ENCODE data around the gene EFHC1.
"Not testable (repeated sequence)": the region's sequence is repeated elsewhere in the genome, so short reads cannot be mapped to it uniquely, and the experiment has no call there.

Gene EFHC1

DNA sequence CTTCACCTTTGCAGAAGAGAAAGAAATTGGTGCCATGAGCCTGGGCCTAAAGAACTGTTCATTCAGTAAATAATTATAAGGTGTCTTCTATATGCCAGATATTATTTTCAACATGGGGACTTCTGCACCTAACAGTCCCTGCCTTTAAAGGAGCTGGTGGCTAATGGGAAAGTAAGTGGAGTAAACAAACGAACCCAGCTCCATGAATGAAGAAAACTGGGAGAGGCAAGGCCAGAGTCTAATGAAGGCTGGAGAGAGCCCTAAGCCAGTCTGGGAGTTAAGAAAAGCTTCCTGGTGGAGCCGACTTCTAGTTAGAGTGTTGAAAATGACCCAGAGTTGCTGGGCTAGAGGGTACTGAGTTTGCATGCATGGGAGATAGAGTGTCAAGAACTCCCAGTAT, 24.2 kb upstream of the EFHC1 start:
- peak in 1 of 51 donors; percentile 4 for DNase-seq

DNA sequence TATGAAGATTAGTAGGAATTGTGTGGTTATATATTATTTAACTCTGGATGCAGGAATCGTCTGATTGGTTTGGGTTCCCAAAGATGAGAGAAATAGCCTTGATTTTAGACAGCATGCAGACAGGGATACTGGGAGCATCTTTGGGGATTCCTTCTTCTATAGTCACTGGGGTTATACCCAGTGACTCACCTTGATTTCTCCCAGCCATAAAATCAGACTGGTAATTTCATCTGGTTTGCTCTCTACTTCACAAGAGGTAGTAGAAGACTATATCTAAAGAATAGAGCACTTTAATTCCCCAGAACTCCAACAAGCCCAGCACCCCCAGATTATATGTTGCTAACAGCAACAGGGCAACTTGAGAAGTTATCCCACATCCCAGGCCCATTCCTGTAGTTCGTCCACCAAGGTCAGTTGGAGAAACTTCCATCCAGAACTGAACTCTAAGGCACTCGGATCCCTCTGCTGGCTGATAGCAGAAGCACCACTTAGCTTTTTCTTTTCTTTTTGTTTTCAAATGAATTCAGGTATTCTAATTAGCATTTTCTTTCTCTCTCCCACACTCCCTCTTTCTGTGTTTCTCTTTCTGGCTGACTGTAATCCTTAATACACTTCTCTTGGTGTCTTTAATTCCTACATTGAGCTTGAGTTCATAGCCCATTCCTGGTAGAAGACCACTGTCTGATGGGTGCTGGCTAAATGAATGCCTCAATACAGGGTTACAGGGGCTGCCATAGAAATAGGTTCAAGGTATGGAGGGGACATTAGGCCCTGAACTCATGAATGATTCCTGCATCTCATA, 20.4 kb upstream of the EFHC1 start:
- peak in 17 of 51 donors; percentile 10 to 63 (median 33) for DNase-seq

DNA sequence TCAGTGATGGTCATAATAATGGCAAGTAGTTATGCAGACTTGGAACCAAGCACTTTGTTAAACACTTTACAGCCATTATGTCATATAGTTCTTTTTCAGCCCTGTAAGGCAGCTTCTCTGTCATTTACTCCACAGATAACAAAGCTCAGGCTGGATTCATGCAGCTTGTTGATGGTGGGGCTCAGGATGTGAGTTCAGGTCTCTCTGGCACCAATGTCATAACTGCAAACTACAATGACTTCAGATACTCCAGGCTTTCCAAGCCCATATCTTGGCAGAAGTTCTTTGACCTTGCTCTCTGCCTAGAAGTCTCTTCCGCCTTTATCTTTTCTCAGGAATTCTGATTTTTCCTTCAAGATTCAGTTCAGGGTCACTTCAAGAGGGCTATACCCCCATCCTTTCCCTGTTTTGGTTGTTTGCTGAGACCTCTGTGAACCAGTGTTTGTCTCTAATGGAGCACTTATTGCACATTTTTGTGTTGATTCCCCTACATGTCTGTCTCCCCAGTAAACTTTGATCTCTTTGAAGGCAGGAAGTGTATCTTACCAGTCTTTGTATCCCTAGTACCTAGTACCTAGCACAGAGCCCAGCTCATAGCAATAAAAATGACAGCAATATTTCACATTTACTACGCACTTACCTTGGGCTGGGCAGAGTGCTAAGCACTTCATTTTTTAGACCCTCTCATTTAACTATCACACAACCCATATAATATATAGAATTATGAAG, 19.7 kb upstream of the EFHC1 start:
- no peak for DNase-seq

DNA sequence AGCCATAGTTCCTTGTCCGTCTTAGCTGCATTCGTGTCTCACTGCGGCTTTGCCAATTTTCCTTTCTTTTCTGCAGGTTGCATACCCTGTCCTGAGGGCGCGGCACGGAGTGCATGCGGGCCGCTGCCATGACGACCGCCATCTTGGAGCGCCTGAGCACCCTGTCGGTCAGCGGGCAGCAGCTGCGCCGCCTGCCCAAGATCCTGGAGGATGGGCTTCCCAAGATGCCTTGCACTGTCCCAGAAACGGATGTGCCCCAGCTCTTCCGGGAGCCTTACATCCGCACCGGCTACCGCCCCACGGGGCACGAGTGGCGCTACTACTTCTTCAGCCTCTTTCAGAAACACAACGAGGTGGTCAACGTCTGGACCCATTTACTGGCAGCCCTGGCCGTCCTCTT, 17.1 kb upstream of the EFHC1 start:
- no peak for DNase-seq

DNA sequence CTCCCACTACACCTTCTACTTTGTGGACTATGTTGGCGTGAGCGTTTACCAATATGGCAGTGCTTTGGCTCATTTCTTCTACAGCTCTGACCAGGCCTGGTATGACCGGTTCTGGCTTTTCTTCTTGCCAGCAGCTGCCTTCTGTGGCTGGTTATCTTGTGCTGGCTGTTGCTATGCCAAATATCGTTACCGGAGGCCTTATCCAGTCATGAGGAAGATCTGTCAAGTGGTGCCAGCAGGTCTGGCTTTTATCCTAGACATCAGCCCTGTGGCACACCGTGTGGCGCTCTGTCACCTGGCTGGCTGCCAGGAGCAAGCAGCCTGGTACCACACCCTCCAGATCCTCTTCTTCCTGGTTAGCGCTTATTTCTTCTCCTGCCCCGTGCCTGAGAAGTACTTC, 16.5 kb upstream of the EFHC1 start:
- no peak for DNase-seq

DNA sequence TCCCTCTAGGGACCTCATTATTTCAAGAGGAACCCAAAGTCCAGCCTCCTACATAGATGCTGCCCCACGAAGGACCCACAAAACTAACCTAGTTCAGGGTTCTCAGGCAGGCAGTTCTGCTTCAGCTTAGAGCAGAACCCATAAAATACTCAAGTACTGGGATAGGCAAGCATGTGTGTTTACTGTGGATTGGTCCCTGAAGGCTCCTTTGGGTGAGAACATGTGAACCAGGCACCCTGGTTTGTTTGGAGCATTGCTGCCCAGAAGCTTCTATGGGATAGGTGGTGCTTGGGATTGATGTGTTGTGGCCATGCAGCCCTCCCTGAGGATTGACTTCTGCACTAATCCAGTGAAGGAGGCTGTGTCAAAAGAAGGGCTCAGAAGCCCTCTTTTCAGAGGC, 14.9 kb upstream of the EFHC1 start:
- DNase-seq: no peak

DNA sequence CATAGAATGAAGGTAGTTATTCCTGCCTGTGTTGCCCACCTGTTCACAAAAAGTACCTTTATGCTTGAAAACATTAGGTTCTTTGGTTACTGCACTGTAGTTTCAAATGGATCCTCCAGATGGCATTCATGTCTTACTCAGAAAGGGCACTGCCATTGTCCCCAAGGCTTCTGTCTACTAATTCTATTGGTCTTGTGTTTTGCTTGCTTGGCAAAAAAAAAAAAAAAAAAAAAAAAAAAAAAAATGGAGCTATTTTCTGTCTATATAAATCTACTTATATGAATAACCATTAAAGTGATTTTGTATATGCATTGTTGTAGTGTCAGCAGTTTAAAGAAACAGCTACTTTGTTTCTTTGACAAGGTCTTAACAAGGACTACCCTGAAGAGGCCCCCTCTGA, 12.7 kb upstream of the EFHC1 start:
- DNase-seq: no peak

DNA sequence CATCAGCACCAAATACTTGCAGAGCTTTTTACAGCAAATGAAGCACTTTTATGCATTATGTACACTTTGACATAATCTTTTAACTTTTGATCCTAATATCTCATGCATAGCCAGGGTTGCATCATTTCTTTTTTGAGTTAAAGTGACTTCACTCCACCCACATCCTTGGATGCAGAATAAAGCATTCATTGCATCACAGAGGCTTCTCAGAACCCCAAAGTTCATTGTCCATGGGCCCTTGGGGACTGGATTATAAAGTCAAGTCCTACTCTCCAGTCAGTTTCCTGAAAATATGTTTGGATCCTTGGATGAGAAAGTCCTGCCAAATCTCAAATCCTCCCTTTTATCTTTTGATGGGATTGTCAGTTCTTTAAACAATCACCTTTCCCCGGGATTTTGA, 10.6 kb upstream of the EFHC1 start:
- no peak for DNase-seq

DNA sequence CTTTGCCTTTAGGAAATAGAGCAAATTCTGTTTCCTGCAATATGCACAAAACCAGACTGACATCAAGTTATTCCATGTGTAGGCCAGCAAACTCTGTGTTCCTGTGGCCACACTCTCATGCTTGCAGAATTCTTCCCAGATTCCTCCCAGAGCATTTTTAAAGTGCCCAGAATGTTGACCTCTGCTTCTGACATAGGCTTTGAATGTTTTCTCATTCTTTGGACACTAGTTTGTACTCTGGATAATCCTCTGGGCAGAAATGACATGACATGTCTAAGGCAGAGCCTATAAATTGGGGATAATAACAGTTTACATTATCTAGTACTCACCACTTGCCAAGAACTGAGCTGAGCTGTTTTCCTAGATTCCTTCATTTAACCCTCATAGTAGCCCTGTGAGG, 9.2 kb upstream of the EFHC1 start:
- no peak for DNase-seq

DNA sequence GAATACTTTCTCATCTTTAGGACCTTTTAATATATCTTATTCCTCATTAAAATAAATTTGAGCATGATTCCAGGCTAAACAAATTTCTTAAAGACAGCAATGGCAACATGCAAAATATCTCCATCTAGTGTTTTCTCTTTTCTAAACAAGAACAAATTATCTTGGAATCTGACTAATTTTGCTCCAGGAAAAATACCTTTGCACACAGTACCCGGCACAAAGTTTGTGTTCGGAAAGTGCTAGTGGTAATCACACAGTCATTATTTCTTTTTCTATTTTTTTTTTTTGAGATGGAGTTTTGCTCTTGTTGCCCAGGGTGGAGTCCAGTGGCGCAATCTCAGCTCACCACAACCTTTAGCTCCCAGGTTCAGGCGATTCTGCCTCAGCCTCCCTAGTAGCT, 8.2 kb upstream of the EFHC1 start:
- DNase-seq: no peak

DNA sequence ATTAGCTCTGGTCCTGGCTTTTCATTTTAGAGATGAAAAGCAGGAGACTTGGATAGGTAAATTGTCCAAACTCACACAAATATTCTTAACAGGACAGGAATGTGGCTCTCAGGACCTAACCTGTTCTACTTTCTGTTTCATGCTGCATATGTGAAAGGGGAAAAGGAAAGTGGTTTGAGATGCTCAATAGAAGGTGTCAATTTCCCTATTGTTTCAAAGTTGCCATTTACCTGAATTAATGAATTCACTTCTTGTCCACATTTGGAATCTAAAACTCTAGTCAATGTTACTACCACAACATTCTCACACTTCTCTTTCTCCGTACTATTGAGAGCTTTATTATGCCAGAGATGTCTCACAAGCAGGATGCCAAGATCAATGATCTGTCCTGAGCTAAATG, 4.8 kb upstream of the EFHC1 start:
- no peak for DNase-seq

DNA sequence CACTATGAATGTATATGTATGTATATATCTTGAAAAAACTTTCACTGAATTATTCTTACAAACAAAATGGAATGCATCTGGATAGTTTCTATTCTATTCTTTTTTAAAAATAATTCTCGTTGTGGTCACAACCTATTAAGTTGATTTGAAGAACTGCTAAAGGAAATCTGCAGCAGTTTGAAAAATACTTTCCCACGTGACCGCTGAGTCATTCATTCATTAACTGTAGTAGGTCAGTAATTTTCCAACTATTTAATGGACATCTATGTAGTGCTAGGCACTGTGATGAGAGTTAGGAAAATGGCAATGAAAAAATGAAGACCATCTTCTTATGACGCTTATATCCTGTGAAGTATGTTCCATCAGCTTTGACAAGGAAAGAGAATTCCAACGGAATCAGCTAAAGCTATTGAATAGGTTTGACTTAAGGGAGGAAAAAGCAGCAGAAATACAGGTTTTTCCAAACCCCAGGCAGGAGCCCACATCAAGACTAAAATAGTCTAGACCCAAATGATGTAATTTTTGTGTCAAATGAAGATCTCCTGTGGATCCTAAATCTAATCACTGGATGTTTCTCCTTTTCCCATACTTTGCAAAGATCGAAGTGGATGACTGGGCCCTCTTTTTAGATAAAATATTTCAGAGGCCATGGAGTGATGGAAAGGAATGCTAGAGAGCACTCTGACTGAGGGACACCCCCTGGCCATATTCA, 4.1 kb upstream of the EFHC1 start:
- DNase-seq: no peak

DNA sequence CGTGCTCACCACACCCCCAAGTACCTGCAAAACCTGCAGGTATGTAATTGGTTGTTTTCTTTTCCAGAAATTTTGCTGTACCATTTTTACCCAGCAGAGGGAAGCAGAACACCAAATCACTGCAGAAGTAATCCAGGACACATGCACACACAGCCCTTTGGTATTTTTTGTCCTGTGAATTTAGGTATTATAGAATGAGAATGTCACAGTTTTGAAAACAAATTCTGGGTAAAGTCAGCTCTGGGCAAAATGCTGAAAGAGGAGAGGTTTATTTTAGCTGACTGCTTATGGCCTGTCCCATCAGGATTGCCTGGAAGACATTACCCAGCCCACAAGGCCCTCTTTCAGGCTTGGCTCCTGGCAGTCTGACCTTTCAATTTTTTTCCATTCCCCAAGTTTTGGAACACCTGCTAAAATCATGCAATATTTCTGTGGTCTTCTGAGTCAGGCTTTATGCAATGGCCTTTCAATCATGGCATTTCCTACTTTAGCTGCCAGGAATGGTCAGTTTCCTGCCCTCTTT, 3.5 kb upstream of the EFHC1 start:
- peak in 4 of 51 donors; percentile 10 to 64 (median 13) for DNase-seq

DNA sequence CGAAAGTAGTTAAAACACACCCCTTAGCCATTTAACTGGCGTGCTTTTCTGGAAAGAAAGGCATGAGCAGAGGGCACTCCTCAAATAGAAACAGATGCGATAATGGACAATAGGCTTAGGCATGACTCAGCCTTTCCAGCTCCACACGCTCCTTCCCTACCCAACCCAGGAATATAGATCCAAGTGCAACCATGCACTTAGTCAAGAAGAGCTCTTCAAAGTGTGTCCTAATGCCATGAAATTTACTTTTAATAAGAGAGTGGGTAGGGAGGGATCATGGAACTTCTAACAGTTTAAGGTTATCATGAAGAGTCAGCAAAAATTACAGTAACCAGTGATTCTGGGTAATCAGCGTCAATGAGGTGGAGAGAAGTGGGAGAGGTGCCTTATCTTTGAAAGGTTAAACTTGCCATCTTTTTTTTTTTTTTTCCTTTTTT, 2.4 kb upstream of the EFHC1 start:
- no peak for DNase-seq

DNA sequence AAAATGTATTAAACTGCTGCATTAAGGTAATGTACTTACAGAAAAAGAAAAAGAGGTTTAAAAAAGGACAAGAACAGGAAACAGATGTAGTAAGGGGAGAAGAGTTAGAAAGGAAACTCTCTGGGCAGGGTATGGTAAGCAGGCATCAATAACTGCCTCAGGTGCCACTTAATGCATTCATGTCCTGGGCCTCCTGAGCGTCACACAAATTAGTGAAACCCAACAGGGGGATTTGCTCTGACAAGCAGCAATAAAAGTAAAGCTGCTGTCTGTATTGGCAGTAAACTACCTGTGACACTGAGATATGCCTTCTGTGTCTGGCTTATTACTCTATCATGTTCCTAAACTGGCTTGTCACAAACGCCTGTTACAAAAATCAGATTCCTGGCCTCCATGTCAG, 1.5 kb upstream of the EFHC1 start:
- DNase-seq: no peak

DNA sequence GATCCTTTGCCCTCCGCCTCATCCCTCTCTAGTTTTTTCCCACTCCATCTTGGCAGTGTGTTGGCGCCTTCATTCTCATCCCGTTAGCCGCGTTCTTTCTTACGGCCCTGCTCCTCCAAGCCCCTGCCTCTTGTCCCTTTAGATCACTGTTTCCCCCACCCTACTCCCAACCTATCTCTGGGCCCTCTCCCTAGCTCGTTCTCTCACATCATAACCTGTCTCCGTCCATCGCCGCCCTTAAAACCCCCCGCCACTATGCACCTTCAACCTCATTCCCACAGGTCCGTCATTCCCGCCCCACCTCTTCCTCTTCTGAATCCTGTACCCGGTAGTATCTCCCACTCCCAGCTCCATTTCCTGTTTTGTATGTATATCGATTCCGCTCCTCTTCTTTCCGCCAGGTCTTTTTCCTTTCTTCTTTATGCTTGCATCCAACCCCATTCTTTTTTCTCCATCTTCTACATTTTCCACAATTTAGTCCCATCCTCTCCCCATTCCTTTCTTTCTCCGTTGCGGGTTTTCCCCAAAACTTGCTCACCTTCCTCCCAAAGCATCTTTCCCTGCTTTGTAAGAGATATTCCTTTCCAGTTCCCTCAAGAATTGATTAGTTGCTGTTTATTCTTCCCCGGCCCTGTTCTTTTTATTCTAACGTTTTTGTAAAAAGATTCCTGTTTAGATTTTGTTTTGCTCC, 671 bp downstream of the EFHC1 start:
- DNase-seq: peak in 11 of 51 donors; percentile 10 to 80 (median 36)

DNA sequence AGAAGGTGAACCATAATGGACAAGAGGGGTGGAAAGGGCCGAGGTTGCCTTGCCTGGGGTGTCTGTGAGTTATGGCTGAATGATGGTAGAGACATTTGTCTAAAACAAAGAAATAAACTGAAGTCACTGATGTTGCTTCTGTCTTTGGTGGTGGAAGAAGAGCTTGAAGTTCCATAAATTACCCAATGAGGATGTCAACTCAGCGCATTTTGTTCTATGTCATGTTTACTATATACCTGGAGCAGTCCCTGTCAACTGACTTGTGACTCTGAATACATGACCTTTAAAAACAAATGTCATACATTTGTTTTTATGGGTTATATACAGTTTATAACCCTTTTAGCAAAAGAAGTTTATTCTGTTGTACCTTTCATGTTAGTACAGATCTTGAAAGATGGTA, 2.0 kb downstream of the EFHC1 start:
- DNase-seq: no peak

DNA sequence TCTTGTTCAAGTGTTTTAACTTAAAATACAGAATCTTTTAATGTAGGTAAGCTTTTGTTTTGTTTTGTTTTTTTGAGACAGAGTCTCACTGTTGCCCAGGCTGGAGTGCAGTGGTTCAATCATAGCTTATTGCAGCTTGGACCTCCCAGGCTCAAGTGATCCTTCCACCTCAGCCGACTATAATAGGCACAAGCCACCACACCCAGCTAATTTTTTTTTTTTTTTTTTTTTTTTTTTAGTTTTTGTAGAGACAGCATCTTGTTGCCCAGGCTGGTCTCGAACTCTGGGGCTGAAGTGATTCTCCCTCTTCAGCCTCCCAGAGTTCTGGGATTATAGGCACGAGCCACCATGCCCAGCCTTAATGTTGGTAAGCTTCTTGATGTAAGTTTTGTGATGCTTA, 3.3 kb downstream of the EFHC1 start:
- no peak for DNase-seq

DNA sequence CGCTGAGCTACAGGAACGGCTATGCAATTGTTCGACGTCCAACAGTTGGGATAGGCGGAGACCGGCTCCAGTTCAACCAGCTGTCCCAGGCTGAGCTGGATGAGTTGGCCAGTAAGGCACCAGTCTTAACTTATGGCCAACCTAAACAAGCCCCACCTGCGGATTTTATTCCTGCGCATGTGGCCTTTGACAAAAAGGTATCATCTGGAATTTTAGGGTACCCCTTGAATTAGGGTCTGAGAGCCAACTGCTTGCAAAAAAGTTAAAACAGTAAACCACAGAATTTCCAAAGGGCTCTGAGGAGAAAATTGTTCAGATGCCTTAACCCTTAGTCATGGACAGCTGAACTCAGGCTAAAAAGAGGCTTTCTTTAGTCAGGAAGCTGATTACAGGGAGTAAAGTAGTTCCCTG, 3.8 kb downstream of the EFHC1 start:
- no peak for DNase-seq

DNA sequence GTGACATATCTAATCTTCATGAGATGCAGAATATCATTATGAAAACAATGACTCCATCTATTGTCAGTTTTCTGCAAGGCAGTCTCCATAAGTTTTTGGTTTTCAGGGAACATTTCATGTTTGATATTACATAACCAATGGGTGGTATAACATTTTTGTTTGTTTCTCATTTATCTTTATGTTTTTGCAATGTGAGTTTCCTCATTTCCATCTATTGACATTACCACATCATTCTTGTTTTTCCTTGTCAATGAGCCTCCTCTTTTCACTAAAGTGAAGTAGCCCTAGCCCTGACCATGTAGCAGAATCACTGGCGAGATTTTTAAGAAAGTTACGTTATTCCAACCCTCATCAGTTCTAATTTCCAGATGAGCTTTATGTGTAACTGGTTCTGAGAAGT, 4.4 kb downstream of the EFHC1 start:
- DNase-seq: no peak

DNA sequence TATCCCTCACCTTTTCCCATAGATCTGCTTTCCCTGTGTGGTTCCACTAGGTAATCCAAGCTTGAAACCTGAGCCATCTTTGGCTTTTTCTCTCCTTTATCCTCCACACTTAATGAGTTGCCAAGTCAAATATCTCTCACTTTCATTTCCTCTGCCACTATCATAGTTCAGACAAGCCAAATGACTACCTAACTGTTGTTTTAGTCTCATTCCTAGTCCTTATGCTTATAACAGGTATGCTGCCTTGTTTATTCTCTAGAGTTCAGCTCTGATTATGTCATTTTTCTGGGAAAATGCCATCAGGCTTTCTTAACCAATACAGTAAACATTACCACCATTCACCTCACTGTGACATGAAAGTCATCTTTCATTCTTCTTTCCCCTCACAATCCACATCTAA, 6.5 kb downstream of the EFHC1 start:
- DNase-seq: no peak

DNA sequence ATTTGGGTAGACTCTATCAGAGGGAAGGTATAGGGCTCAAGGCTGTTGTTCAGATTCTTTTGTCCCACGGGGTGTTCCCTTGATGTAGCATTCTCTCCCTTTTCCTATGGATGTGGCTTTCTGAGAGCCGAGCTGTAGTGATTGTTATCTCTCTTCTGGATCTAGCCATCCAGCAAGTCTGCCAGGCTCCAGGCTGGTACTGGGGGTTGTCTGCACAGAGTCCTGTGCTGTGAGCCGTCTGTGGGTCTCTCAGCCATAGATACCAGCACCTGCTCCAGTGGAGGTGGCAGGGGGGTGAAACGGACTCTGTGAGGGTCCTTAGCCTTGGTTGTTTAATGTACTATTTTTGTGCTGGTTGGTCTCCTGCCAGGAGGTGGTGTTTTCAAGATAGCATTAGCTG, 13.2 kb downstream of the EFHC1 start:
- DNase-seq: not testable (repeated sequence)

Measured in hypothalamus (tissue), 51 donors.